ENCODE data around the gene MMP27.
A peak's percentile ranks its signal among the peaks of the same experiment; 100 is the strongest.

MMP27 gene

GRCh38 chr11:102703826-102704493 is 1.6 kb downstream of the MMP27 start:
- no peak for DNase-seq
- ATAC-seq, result no peak

GRCh38 chr11:102695201-102695600 is 10.4 kb downstream of the MMP27 start:
- ATAC-seq (no peak), DNase-seq (no peak)

- ATAC-seq, result no peak
- DNase-seq, result no peak
Observed at GRCh38 chr11:102685754-102686153, 19.8 kb downstream of the MMP27 start.

GRCh38 chr11:102685338-102685737 is 20.2 kb downstream of the MMP27 start:
- no peak for ATAC-seq
- no peak for DNase-seq

GRCh38 chr11:102683277-102683676 is 22.3 kb downstream of the MMP27 start:
- no peak for ATAC-seq
- DNase-seq, result no peak

GRCh38 chr11:102680945-102681344 is 24.6 kb downstream of the MMP27 start:
- no peak for ATAC-seq
- DNase-seq, result no peak

- DNase-seq (no peak), ATAC-seq (no peak)
Observed at GRCh38 chr11:102678022-102678421, 27.5 kb downstream of the MMP27 start.

GRCh38 chr11:102676084-102676483 is 29.5 kb downstream of the MMP27 start:
- DNase-seq, result no peak
- ATAC-seq, result no peak

- no peak for DNase-seq
- ATAC-seq, result no peak
Observed at GRCh38 chr11:102669664-102670063, 35.9 kb downstream of the MMP27 start.

GRCh38 chr11:102666331-102666957 is 39.1 kb downstream of the MMP27 start:
- ATAC-seq (peak; percentile 30), DNase-seq (no peak)

- ATAC-seq (peak; percentile 69), DNase-seq (peak; percentile 19)
Observed at GRCh38 chr11:102664001-102664752, 41.4 kb downstream of the MMP27 start.

GRCh38 chr11:102662607-102663006 is 43.0 kb downstream of the MMP27 start:
- ATAC-seq (no peak), DNase-seq (no peak)

GRCh38 chr11:102661040-102661439 is 44.5 kb downstream of the MMP27 start:
- ATAC-seq (no peak), DNase-seq (no peak)

GRCh38 chr11:102656528-102656927 is 49.0 kb downstream of the MMP27 start:
- no peak for ATAC-seq

GRCh38 chr11:102655547-102655946 is 50.0 kb downstream of the MMP27 start:
- DNase-seq, result no peak
- ATAC-seq, result no peak

More at GRCh38 chr11:102656528-102656927, 49.0 kb downstream of the MMP27 start:
- DNase-seq, result no peak

GRCh38 chr11:102654761-102655160 is 50.8 kb downstream of the MMP27 start:
- ATAC-seq (no peak), DNase-seq (no peak)

GRCh38 chr11:102653744-102654291 is 51.8 kb downstream of the MMP27 start:
- ATAC-seq (no peak), DNase-seq (no peak)

GRCh38 chr11:102647430-102647829 is 58.1 kb downstream of the MMP27 start:
- ATAC-seq (no peak), DNase-seq (no peak)

GRCh38 chr11:102643941-102644340 is 61.6 kb downstream of the MMP27 start:
- DNase-seq, result no peak

More at GRCh38 chr11:102643941-102644340, 61.6 kb downstream of the MMP27 start:
- no peak for ATAC-seq

Data from stimulated activated naive CD8-positive, alpha-beta T cell treated with anti-CD3 and anti-CD28 coated beads, Interleukin-15, Interleukin-2, amounts not matched to agents 100 U/mL and 50 U/mL, for 24 hours (primary cell).